ENCODE data around the gene MACROH2A1. TPM values are rescaled to one million over a fixed set of nuclear protein-coding genes. Genes with fewer than 3 reads are reported as not detected.

MACROH2A1 gene
- polyA plus RNA-seq, 3 donors: 225 to 249 (median 225) TPM

GRCh38 chr5:135439231-135440205 lies 40.5 kb upstream of the MACROH2A1 start:
- DNase-seq: no peak

- DNase-seq: no peak
Measured at GRCh38 chr5:135438636-135439221, 39.7 kb upstream of the MACROH2A1 start.

DNA sequence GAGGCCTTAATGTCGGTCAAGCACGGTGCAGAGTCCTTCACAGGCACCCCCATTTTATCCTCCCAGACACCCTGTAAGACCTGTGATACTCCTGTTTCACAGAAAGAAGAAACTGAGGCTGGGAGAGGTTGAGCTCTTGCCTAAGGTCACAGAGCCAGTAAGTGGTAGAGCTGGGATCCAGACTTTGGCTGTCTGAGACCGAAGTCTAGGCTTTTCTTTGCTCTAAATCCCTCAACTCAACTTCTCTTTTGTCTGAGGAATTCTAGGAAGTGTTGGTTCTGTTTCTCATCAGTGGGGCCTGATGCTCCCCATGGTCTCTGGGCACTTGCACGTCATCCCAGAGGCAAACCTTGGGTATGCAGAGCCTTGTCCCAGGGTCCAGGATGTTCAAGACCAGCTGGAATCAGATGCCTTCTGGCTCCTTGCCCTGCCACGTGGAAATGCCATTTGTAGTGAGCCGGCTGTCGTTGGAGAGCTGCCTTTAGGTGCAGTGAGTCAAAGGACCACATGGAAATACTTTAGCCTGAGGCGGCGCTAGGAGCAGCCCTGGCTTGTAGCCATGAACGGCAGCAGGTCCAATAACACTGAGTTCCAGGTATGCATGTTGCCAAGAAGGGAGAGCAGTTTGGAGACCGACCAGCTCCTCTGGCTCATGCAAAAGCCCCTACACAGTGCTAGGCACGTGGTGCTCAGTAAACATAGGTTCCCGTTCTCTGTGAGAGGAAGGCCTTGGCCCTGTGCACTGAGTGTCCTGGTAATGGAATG lies 38.9 kb upstream of the MACROH2A1 start:
- DNase-seq: no peak

GRCh38 chr5:135437422-135437795 lies 38.4 kb upstream of the MACROH2A1 start:
- DNase-seq: no peak

DNA sequence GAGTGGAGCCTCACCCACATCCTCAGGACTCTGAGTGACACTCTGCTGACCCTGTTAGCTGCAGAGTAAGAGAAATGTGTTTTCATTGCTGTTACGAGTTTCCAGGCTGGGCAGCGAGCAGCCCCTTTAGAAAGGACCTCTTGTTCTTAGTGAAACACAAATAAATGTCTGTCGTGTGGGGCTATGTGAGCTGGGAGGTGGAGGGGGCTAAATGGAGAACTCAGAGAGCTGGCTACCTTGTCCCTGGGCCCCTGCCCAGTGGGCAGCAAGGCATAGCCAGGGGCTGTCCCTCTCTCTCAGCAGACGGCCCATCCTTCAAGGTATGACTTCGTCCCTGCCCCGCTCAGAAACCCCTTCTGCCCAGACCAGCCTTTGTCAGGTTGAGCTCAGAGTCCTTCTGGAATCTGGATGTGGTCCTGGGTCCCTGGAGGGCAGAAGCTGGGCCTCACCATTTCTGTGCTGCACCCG lies 38.0 kb upstream of the MACROH2A1 start:
- DNase-seq: no peak

GRCh38 chr5:135435467-135436330 lies 36.7 kb upstream of the MACROH2A1 start:
- no peak for DNase-seq

DNA sequence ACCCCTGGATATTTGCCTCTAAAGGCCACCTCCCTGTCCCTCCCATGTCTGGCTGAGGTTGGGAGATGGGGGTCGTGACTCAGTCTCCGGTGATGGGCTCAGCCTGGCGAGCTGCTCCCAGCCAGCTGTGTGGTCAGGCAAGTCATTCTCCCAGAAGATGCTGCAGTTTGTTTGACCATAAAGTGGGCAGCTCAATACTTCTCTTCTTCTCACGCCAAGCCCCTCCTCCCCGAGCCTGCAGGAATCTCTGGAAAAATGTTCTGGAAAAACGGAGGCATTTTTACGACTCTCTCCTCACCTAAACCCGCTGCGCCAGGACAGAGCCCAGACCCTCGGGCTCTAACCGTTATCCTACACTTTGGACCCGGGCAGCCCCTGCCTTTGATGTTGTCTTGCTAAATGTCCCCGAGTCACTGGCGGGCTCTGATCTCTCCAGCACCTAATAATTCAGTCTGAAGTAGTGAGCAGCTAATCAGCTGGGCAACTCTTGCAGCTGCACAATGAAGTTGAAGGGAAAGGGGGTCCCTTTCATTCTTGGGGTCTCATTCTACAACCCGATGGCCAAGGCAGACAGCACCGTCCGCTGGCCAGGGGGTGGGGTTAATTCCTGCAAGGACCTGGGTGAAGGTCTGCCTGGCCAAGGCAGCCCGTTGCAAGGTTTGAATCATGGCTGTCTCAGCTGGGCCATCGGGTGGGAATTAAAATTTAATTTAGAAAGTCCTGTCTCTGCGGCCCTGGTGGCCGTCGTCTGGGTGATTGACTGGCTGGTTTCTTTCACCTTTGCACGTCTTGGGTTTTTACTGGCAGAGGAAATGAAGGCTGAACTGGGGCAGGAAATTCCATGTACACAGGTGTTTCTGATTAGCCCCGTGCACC lies 35.8 kb upstream of the MACROH2A1 start:
- no peak for DNase-seq

DNA sequence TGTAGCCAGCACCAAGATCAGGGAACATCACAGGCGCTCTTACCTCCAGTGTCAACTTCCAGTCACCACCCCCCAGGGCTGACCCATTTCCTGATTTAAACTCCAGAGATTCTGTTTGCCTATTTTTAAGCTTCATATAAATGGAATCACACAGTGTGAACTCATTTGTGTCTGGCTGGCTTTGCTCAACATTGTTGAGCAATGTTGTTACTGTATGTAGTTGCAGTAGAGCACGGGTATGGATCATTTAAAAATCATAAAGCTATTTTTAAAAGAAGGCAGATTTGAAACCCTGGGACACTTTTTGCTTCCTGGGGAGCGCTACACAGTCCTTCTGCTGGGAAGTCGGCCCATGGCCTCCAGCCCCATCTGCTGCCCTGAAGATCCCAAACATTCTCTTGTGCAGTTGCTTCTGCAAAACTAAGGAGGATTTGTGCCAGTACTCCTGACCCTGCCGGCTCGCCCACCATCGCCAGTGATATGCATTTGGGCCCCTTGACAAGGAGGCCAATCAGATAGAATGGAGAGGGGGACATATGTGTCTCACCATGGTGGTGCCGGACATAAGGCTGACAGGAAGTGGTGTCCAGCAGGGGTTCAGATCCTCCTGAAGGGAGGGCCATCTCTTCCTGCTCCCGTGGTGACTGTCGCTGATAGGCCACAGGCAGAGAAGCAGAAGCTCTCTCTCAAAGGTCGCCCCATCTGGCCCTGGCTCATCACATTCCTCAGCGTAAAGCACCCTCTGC lies 34.8 kb upstream of the MACROH2A1 start:
- DNase-seq: no peak

GRCh38 chr5:135432113-135432512 lies 33.1 kb upstream of the MACROH2A1 start:
- DNase-seq: no peak

- no peak for DNase-seq
Measured at GRCh38 chr5:135430135-135430437, 31.1 kb upstream of the MACROH2A1 start.

GRCh38 chr5:135429301-135430134 lies 30.5 kb upstream of the MACROH2A1 start:
- no peak for DNase-seq

- DNase-seq: no peak
Measured at GRCh38 chr5:135428586-135428985, 29.6 kb upstream of the MACROH2A1 start.

- no peak for DNase-seq
Measured at GRCh38 chr5:135426102-135427082, 27.4 kb upstream of the MACROH2A1 start.

GRCh38 chr5:135425641-135426040 lies 26.6 kb upstream of the MACROH2A1 start:
- no peak for DNase-seq

DNA sequence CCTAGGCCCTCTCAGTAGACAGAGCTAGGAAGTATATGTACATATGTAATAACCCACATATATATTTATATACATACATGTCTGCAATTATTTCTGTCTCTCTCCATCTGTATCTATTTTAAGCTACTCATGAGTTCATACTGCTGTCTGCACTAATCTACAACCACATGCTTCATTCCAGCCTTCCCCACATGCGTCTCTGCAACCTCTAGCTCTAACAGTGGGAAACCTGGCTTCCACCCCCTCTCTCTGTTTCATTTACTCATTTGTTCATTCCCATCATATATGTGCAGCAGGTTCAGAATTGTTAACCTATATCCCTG lies 24.8 kb upstream of the MACROH2A1 start:
- no peak for DNase-seq

GRCh38 chr5:135423146-135423845 lies 24.3 kb upstream of the MACROH2A1 start:
- DNase-seq: no peak

GRCh38 chr5:135422419-135422818 lies 23.4 kb upstream of the MACROH2A1 start:
- no peak for DNase-seq

All from renal pelvis (tissue), 4 donors.